Measurements from ENCODE around the gene PAX5.

The PAX5 gene

GRCh38 chr9:36961561-36962325, 72.3 kb downstream of the PAX5 start:
- no peaks in the 10 kb centered on the region for H3K4me1 ChIP-seq (ENCODE audit: low read length)
- H3K4me2 ChIP-seq (ENCODE audit: low read depth, low read length), result no peak overlapping the region
- no peaks in the 10 kb centered on the region for H3K36me3 ChIP-seq (replicated peaks; ENCODE audit: insufficient read depth, low read length)
- H3K79me2 ChIP-seq (ENCODE audit: low read length), result no peaks in the 10 kb centered on the region
- H3K27me3 ChIP-seq (replicated peaks; ENCODE audit: insufficient read depth, low read length), result no peaks in the 10 kb centered on the region
- no peaks in the 10 kb centered on the region for H3F3A ChIP-seq (ENCODE audit: insufficient read depth, low read length)
- H3K4me3 ChIP-seq (ENCODE audit: low read length), result no peak overlapping the region
- DNase-seq, result no peak
- no peak overlapping the region for H2AFZ ChIP-seq (ENCODE audit: low read length)
- TF ChIP-seq EZH2 (optimal IDR thresholded peaks at IDR 0.05; ENCODE audit: low read depth, low read length), result no peak
- TF ChIP-seq EZH2phosphoT487 (IDR thresholded peaks at IDR 0.05; ENCODE audit: low read length), result no peak
- TF ChIP-seq, protein P1, sequence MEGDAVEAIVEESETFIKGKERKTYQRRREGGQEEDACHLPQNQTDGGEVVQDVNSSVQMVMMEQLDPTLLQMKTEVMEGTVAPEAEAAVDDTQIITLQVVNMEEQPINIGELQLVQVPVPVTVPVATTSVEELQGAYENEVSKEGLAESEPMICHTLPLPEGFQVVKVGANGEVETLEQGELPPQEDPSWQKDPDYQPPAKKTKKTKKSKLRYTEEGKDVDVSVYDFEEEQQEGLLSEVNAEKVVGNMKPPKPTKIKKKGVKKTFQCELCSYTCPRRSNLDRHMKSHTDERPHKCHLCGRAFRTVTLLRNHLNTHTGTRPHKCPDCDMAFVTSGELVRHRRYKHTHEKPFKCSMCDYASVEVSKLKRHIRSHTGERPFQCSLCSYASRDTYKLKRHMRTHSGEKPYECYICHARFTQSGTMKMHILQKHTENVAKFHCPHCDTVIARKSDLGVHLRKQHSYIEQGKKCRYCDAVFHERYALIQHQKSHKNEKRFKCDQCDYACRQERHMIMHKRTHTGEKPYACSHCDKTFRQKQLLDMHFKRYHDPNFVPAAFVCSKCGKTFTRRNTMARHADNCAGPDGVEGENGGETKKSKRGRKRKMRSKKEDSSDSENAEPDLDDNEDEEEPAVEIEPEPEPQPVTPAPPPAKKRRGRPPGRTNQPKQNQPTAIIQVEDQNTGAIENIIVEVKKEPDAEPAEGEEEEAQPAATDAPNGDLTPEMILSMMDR (IDR thresholded peaks at IDR 0.05; ENCODE audit: low read length), result no peak
- no peaks in the 10 kb centered on the region for H3K9me2 ChIP-seq (replicated peaks; ENCODE audit: insufficient read depth, low read length)
- no peaks in the 10 kb centered on the region for H3K9me3 ChIP-seq (replicated peaks; ENCODE audit: insufficient read depth, low read length)
- no peak overlapping the region for H3K9ac ChIP-seq (ENCODE audit: low read length)
- no peaks in the 10 kb centered on the region for H4K20me1 ChIP-seq (ENCODE audit: insufficient read depth, low read length)
- no peak overlapping the region for H3K27ac ChIP-seq (ENCODE audit: low read length)

DNA sequence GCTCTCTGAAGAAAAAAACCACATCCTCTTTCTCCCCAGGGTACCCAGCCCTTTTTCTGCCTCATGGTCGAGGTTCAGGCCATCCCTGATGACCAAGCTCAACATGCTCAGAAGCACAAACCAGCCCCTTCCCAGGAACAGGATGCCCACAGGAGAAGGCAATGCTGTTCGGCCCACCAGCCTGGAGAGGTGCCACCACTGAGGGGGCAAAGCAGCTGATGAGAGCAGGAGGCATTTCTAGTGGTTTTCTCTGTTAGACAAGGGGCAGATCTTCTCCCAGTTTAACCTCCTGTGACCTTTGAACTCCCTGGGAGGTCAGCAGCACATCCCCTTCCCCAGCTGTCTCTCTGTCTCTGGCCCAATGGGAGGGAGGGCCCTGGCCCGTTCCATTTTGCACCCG, 73.0 kb downstream of the PAX5 start:
- Histone ChIP-seq H3K79me2 (ENCODE audit: low read length) (no peaks in the 10 kb centered on the region), H4K20me1 (ENCODE audit: insufficient read depth, low read length) (no peaks in the 10 kb centered on the region), H3K27ac (ENCODE audit: low read length) (no peak overlapping the region)

GRCh38 chr9:36960575-36960955, 73.5 kb downstream of the PAX5 start:
- no peak overlapping the region for H3K4me3 ChIP-seq (ENCODE audit: low read length)
- H3K4me2 ChIP-seq (ENCODE audit: low read depth, low read length), result no peak overlapping the region
- H3F3A ChIP-seq (ENCODE audit: insufficient read depth, low read length), result no peaks in the 10 kb centered on the region
- no peaks in the 10 kb centered on the region for H3K9me2 ChIP-seq (replicated peaks; ENCODE audit: insufficient read depth, low read length)
- TF ChIP-seq, protein P1 (IDR thresholded peaks at IDR 0.05; ENCODE audit: low read length), result no peak
- no peak for TF ChIP-seq EZH2phosphoT487 (IDR thresholded peaks at IDR 0.05; ENCODE audit: low read length)
- no peak for TF ChIP-seq EZH2 (optimal IDR thresholded peaks at IDR 0.05; ENCODE audit: low read depth, low read length)
- DNase-seq, result no peak
- no peaks in the 10 kb centered on the region for H3K9me3 ChIP-seq (replicated peaks; ENCODE audit: insufficient read depth, low read length)
- no peak overlapping the region for H3K27ac ChIP-seq (ENCODE audit: low read length)
- no peak overlapping the region for H3K9ac ChIP-seq (ENCODE audit: low read length)
- no peak overlapping the region for H2AFZ ChIP-seq (ENCODE audit: low read length)
- H3K79me2 ChIP-seq (ENCODE audit: low read length), result no peaks in the 10 kb centered on the region
- no peaks in the 10 kb centered on the region for H3K36me3 ChIP-seq (replicated peaks; ENCODE audit: insufficient read depth, low read length)
- no peaks in the 10 kb centered on the region for H3K27me3 ChIP-seq (replicated peaks; ENCODE audit: insufficient read depth, low read length)
- no peaks in the 10 kb centered on the region for H4K20me1 ChIP-seq (ENCODE audit: insufficient read depth, low read length)
- no peaks in the 10 kb centered on the region for H3K4me1 ChIP-seq (ENCODE audit: low read length)

More for the DNA sequence above, 73.0 kb downstream of the PAX5 start:
- H3K9ac ChIP-seq (ENCODE audit: low read length), result no peak overlapping the region
- no peaks in the 10 kb centered on the region for H3F3A ChIP-seq (ENCODE audit: insufficient read depth, low read length)
- H3K27me3 ChIP-seq (replicated peaks; ENCODE audit: insufficient read depth, low read length), result no peaks in the 10 kb centered on the region
- no peak for DNase-seq
- no peak overlapping the region for H3K4me2 ChIP-seq (ENCODE audit: low read depth, low read length)
- no peaks in the 10 kb centered on the region for H3K4me1 ChIP-seq (ENCODE audit: low read length)
- H3K9me3 ChIP-seq (replicated peaks; ENCODE audit: insufficient read depth, low read length), result no peaks in the 10 kb centered on the region
- H3K36me3 ChIP-seq (replicated peaks; ENCODE audit: insufficient read depth, low read length), result no peaks in the 10 kb centered on the region
- no peak overlapping the region for H2AFZ ChIP-seq (ENCODE audit: low read length)
- no peaks in the 10 kb centered on the region for H3K9me2 ChIP-seq (replicated peaks; ENCODE audit: insufficient read depth, low read length)
- H3K4me3 ChIP-seq (ENCODE audit: low read length), result no peak overlapping the region
- TF ChIP-seq, protein P1 (IDR thresholded peaks at IDR 0.05; ENCODE audit: low read length), result no peak
- TF ChIP-seq EZH2phosphoT487 (IDR thresholded peaks at IDR 0.05; ENCODE audit: low read length) (no peak), EZH2 (optimal IDR thresholded peaks at IDR 0.05; ENCODE audit: low read depth, low read length) (no peak)
